ENCODE measurements around the gene DIPK1C.

Gene DIPK1C

GRCh38 chr18:74416124-74416523 is 41.0 kb downstream of the DIPK1C start:
- no peak for DNase-seq

GRCh38 chr18:74414953-74415515 is 42.1 kb downstream of the DIPK1C start:
- DNase-seq = no peak

- DNase-seq = no peak
These were observed 43.3 kb downstream of the DIPK1C start for GRCh38 chr18:74413836-74414235.

GRCh38 chr18:74412116-74412880 is 44.8 kb downstream of the DIPK1C start:
- no peak for DNase-seq

GRCh38 chr18:74411475-74411874 is 45.6 kb downstream of the DIPK1C start:
- no peak for DNase-seq

- no peak for DNase-seq
These were observed 46.6 kb downstream of the DIPK1C start for GRCh38 chr18:74410441-74410992.

GRCh38 chr18:74407888-74408287 is 49.2 kb downstream of the DIPK1C start:
- no peak for DNase-seq

GRCh38 chr18:74402806-74403433 is 54.2 kb downstream of the DIPK1C start:
- DNase-seq = no peak

GRCh38 chr18:74400813-74401212 is 56.3 kb downstream of the DIPK1C start:
- no peak for DNase-seq

GRCh38 chr18:74399091-74399887 is 57.8 kb downstream of the DIPK1C start:
- DNase-seq = no peak

GRCh38 chr18:74397572-74397971 is 59.5 kb downstream of the DIPK1C start:
- DNase-seq = no peak

GRCh38 chr18:74396171-74397169 is 60.6 kb downstream of the DIPK1C start:
- DNase-seq = no peak

- DNase-seq = no peak
These were observed 61.4 kb downstream of the DIPK1C start for GRCh38 chr18:74395648-74396154.

GRCh38 chr18:74395006-74395405 is 62.1 kb downstream of the DIPK1C start:
- DNase-seq = no peak

GRCh38 chr18:74392323-74392722 is 64.8 kb downstream of the DIPK1C start:
- DNase-seq = no peak

GRCh38 chr18:74390900-74391299 is 66.2 kb downstream of the DIPK1C start:
- DNase-seq = no peak

- no peak for DNase-seq
These were observed 67.1 kb downstream of the DIPK1C start for GRCh38 chr18:74389991-74390390.

- no peak for DNase-seq
These were observed 67.8 kb downstream of the DIPK1C start for GRCh38 chr18:74389171-74389927.

GRCh38 chr18:74388227-74388626 is 68.9 kb downstream of the DIPK1C start:
- DNase-seq = no peak

- no peak for DNase-seq
These were observed 69.7 kb downstream of the DIPK1C start for GRCh38 chr18:74387383-74387782.

Measured in activated CD4-positive, alpha-beta T cell treated with anti-CD3 and anti-CD28 coated beads for 1 hour (primary cell).